Body of pancreas (tissue), 4 donors: ENCODE results near the gene NDEL1. TPM values are rescaled to one million over a fixed set of nuclear protein-coding genes. Genes with fewer than 3 reads are reported as not detected.

ENCODE experiments used
- ATAC-seq: fragments of 150-250 bp; one replicate; pipeline ENCODE4 v1.9.1; 2016
- DNase-seq, 4 donors: peaks; one replicate each; pipeline ENCODE4 v3.0.0-alpha.2; 2019
- H3K27ac ChIP-seq, 4 donors: fragments of 200-600 bp; sonication (generic); 1 replicate in 3 of 4; 2 replicates in 1 of 4; pipeline versions ENCODE4 v1.5.1 to v1.6.1; 2016 to 2019; ENCODE audit warnings: mild to moderate bottlenecking in 1 of 4, mixed read lengths in 1 of 4, moderate library complexity in 1 of 4
- H3K27me3 ChIP-seq, 2 donors: fragments of 200-600 bp; sonication (generic); one replicate each; pipeline ENCODE4 v1.6.0; 2016; ENCODE audit warnings: mild to moderate bottlenecking in 1 of 2
- H3K36me3 ChIP-seq, 2 donors: fragments of 200-600 bp; sonication (generic); replicated peaks in 1 of 2; 2 replicates each; pipeline ENCODE4 v1.5.1; 2016; ENCODE audit warnings: low read depth in 2 of 2; ENCODE audit not compliant: insufficient read depth in 1 of 2
- H3K4me1 ChIP-seq: fragments of 200-600 bp; sonication (generic); one replicate; pipeline ENCODE4 v1.6.0; 2016
- H3K4me3 ChIP-seq, 2 donors: fragments of 200-600 bp; sonication (generic); 1 replicate in 1 of 2; 2 replicates in 1 of 2; pipeline ENCODE4 v1.5.1; 2016 to 2019
- H3K9me3 ChIP-seq, 3 donors: fragments of 200-600 bp; sonication (generic); 1 replicate in 2 of 3; 2 replicates in 1 of 3; pipeline ENCODE4 v1.5.1; 2016
- CTCF ChIP-seq, 7 experiments: fragments of 450-650 bp in 4 of 7; fragments of 200-600 bp in 3 of 7; sonication (generic) in 3 of 7; IDR thresholded peaks; one replicate each; pipeline ENCODE4 v1.5.1; 2016 to 2019; ENCODE audit warnings: antibody characterized with exemption in 7 of 7
- POLR2A ChIP-seq, 3 donors: fragments of 450-650 bp; IDR thresholded peaks; one replicate each; pipeline ENCODE4 v1.6.1; 2016; ENCODE audit warnings: antibody characterized with exemption in 3 of 3, mild to moderate bottlenecking in 2 of 3
- WGBS, 2 donors: methylation state at CpG; one replicate each; pipeline ENCODE4 v1.1.5; 2017; 5-methylcytosine and 5-hydroxymethylcytosine counted together
- intact Hi-C: fragments of 100-400 bp; cut with DNase I; formaldehyde crosslinking; loops from one replicate; pipeline ENCODE4 v1.15.1; 2023
- total RNA-seq, 2 donors: library from RNA; depleted of rRNA; stranded (reverse); fragments of >200 nt; gene quantifications; one replicate each; pipeline ENCODE4 v1.1.0, GENCODE V29; 2016

Gene NDEL1
- total RNA-seq, 2 donors from 2014 or later: 26.2 to 39.6 TPM

- DNase-seq: no peak
- 55 to 69% methylated on average over 3 to 6 of the region's 6 CpGs for WGBS, 2 donors
These were observed 36.7 kb upstream of the NDEL1 start for GRCh38 chr17:8398980-8399379.

GRCh38 chr17:8401107-8401506 lies 34.6 kb upstream of the NDEL1 start:
- TF ChIP-seq POLR2A (IDR thresholded peaks at IDR 0.05): no peak
- no peak for TF ChIP-seq CTCF (IDR thresholded peaks at IDR 0.05)
- H3K9me3 ChIP-seq: no peaks in the 10 kb centered on the region
- no peak overlapping the region for H3K4me3 ChIP-seq
- DNase-seq: no peak
- 45 to 51% methylated on average over 2 of the region's 2 CpGs for WGBS, 2 donors
- H3K27me3 ChIP-seq: peaks cover 0 to 9% of the 10 kb centered on the region in 2 donors
- H3K36me3 ChIP-seq: no peaks in the 10 kb centered on the region
- H3K4me1 ChIP-seq: no peaks in the 10 kb centered on the region
- ATAC-seq: no peak
- no peak overlapping the region for H3K27ac ChIP-seq
- intact Hi-C loops: no loop called here

More at GRCh38 chr17:8398980-8399379, 36.7 kb upstream of the NDEL1 start:
- no peak overlapping the region for H3K4me3 ChIP-seq
- intact Hi-C loops: no loop called here
- no peak for ATAC-seq
- H3K4me1 ChIP-seq: no peaks in the 10 kb centered on the region
- peaks cover 0 to 9% of the 10 kb centered on the region in 2 donors for H3K27me3 ChIP-seq
- H3K36me3 ChIP-seq: no peaks in the 10 kb centered on the region
- no peak overlapping the region for H3K27ac ChIP-seq
- H3K9me3 ChIP-seq: no peaks in the 10 kb centered on the region
- TF ChIP-seq CTCF (IDR thresholded peaks at IDR 0.05): no peak
- no peak for TF ChIP-seq POLR2A (IDR thresholded peaks at IDR 0.05)

- intact Hi-C loops: no loop called here
These were observed 32.7 kb upstream of the NDEL1 start for GRCh38 chr17:8402921-8403536.

GRCh38 chr17:8405499-8406016 lies 30.1 kb upstream of the NDEL1 start:
- Histone ChIP-seq H3K27ac (no peak overlapping the region), H3K9me3 (no peaks in the 10 kb centered on the region), H3K4me3 (no peak overlapping the region), H3K27me3 (no peaks in the 10 kb centered on the region), H3K36me3 (no peaks in the 10 kb centered on the region), H3K4me1 (peaks cover 6% of the 10 kb centered on the region)
- no peak for TF ChIP-seq POLR2A (IDR thresholded peaks at IDR 0.05)
- TF ChIP-seq CTCF (IDR thresholded peaks at IDR 0.05): no peak
- ATAC-seq: no peak
- DNase-seq: no peak
- 85 to 94% methylated on average over 3 to 11 of the region's 11 CpGs for WGBS, 2 donors
- intact Hi-C loops: loop anchor here (2.0 kb wide), 1 partner anchor 337 kb away; no protein-coding TSS in a partner anchor

More at GRCh38 chr17:8402921-8403536, 32.7 kb upstream of the NDEL1 start:
- no peaks in the 10 kb centered on the region for H3K4me1 ChIP-seq
- ATAC-seq (no peak), DNase-seq (no peak)
- H3K36me3 ChIP-seq: no peaks in the 10 kb centered on the region
- no peak overlapping the region for H3K4me3 ChIP-seq
- H3K27ac ChIP-seq: no peak overlapping the region
- H3K9me3 ChIP-seq: no peaks in the 10 kb centered on the region
- TF ChIP-seq POLR2A (IDR thresholded peaks at IDR 0.05) (no peak), CTCF (IDR thresholded peaks at IDR 0.05) (no peak)
- H3K27me3 ChIP-seq: no peaks in the 10 kb centered on the region
- WGBS, 2 donors: 65 to 70% methylated on average over 11 of the region's 11 CpGs

GRCh38 chr17:8406174-8406573 lies 29.5 kb upstream of the NDEL1 start:
- Histone ChIP-seq H3K4me3 (no peak overlapping the region), H3K9me3 (no peaks in the 10 kb centered on the region), H3K27me3 (no peaks in the 10 kb centered on the region), H3K4me1 (peaks cover 7% of the 10 kb centered on the region), H3K27ac (no peak overlapping the region), H3K36me3 (no peaks in the 10 kb centered on the region)
- DNase-seq (no peak), ATAC-seq (no peak)
- 48 to 57% methylated on average over 2 of the region's 2 CpGs for WGBS, 2 donors
- intact Hi-C loops: loop anchor here (2.0 kb wide), 1 partner anchor 337 kb away; no protein-coding TSS in a partner anchor
- TF ChIP-seq POLR2A (IDR thresholded peaks at IDR 0.05) (no peak), CTCF (IDR thresholded peaks at IDR 0.05) (no peak)
